Hepatic stellate cell (primary cell): ENCODE data around the gene TRIM66.
A peak's percentile ranks its signal among the peaks of the same experiment; 100 is the strongest.

ENCODE experiments used
- DNase-seq: peaks from one replicate; pipeline ENCODE4 v3.0.0; 2011; ENCODE audit warnings: low spot score

Gene TRIM66

GRCh38 chr11:8654503-8654902 is 28.0 kb downstream of the TRIM66 start:
- DNase-seq: no peak

- peak; percentile 74 for DNase-seq
Observed at GRCh38 chr11:8652140-8652539, 30.3 kb downstream of the TRIM66 start.

GRCh38 chr11:8650401-8650990 is 32.0 kb downstream of the TRIM66 start:
- DNase-seq: no peak

GRCh38 chr11:8649361-8649760 is 33.1 kb downstream of the TRIM66 start:
- peak; percentile 82 for DNase-seq

GRCh38 chr11:8646873-8647272 is 35.6 kb downstream of the TRIM66 start:
- no peak for DNase-seq

GRCh38 chr11:8642196-8642841 is 40.1 kb downstream of the TRIM66 start:
- no peak for DNase-seq

GRCh38 chr11:8641332-8641731 is 41.1 kb downstream of the TRIM66 start:
- no peak for DNase-seq

- DNase-seq: no peak
Observed at GRCh38 chr11:8640267-8640906, 42.1 kb downstream of the TRIM66 start.

- no peak for DNase-seq
Observed at GRCh38 chr11:8639655-8640054, 42.8 kb downstream of the TRIM66 start.

- peak; percentile 43 for DNase-seq
Observed at GRCh38 chr11:8638300-8638699, 44.2 kb downstream of the TRIM66 start.

GRCh38 chr11:8636127-8636526 is 46.3 kb downstream of the TRIM66 start:
- no peak for DNase-seq

- no peak for DNase-seq
Observed at GRCh38 chr11:8634498-8634897, 48.0 kb downstream of the TRIM66 start.

- DNase-seq: peak; percentile 25
Observed at GRCh38 chr11:8631395-8632118, 50.9 kb downstream of the TRIM66 start.

GRCh38 chr11:8624698-8625097 is 57.8 kb downstream of the TRIM66 start:
- DNase-seq: no peak

- DNase-seq: no peak
Observed at GRCh38 chr11:8621147-8621546, 61.3 kb downstream of the TRIM66 start.

GRCh38 chr11:8617063-8617462 is 65.4 kb downstream of the TRIM66 start:
- DNase-seq: no peak

GRCh38 chr11:8615291-8616032 is 67.0 kb downstream of the TRIM66 start:
- no peak for DNase-seq

GRCh38 chr11:8614497-8614896 is 68.0 kb downstream of the TRIM66 start:
- DNase-seq: no peak

- no peak for DNase-seq
Observed at GRCh38 chr11:8613036-8613435, 69.4 kb downstream of the TRIM66 start.

GRCh38 chr11:8612522-8612921 is 69.9 kb downstream of the TRIM66 start:
- no peak for DNase-seq

- no peak for DNase-seq
Observed at GRCh38 chr11:8610532-8611116, 71.8 kb downstream of the TRIM66 start.

- DNase-seq: no peak
Observed at GRCh38 chr11:8608652-8609051, 73.8 kb downstream of the TRIM66 start.
